GM23338 (cell line): ENCODE data around the gene GSTT4. TPM values are rescaled to one million over a fixed set of nuclear protein-coding genes. Genes with fewer than 3 reads are reported as not detected.

Experiments used
- ATAC-seq: fragments of 200-7000 bp; cut with Tn5 transposase; 3 replicates; pipeline ENCODE4 v1.9.1; 2020
- DNase-seq: peaks from one replicate; pipeline ENCODE4 v3.0.0-alpha.2; 2015; ENCODE audit warnings: low spot score
- H2AFZ ChIP-seq: fragments of 200-600 bp; sonication (generic); 2 replicates; pipeline ENCODE4 v1.8.0; 2016; ENCODE audit warnings: antibody characterized with exemption, mild to moderate bottlenecking, moderate library complexity
- H3F3A ChIP-seq: fragments of 200-600 bp; sonication (generic); replicated peaks from 2 replicates; pipeline ENCODE4 v1.8.0; 2017; ENCODE audit warnings: antibody characterized with exemption, mixed run types, low read depth
- H3K27ac ChIP-seq: fragments of 200-600 bp; sonication (generic); 2 replicates; pipeline ENCODE4 v1.6.1; 2016; ENCODE audit warnings: low read depth
- H3K27me3 ChIP-seq: fragments of 200-600 bp; sonication (generic); 2 replicates; pipeline ENCODE4 v1.8.0; 2016; ENCODE audit warnings: mild to moderate bottlenecking, mixed run types, moderate library complexity; ENCODE audit not compliant: insufficient read depth
- H3K36me3 ChIP-seq: fragments of 200-600 bp; sonication (generic); 2 replicates; pipeline ENCODE4 v1.8.0; 2016; ENCODE audit warnings: mild to moderate bottlenecking; ENCODE audit not compliant: insufficient read depth
- H3K4me1 ChIP-seq: fragments of 200-600 bp; sonication (generic); 2 replicates; pipeline ENCODE4 v1.8.0; 2016; ENCODE audit warnings: mild to moderate bottlenecking, moderate library complexity; ENCODE audit not compliant: insufficient read depth
- H3K4me2 ChIP-seq: fragments of 200-600 bp; sonication (generic); 2 replicates; pipeline ENCODE4 v1.7.1; 2017; ENCODE audit warnings: mixed run types
- H3K4me3 ChIP-seq: fragments of 200-600 bp; sonication (generic); 2 replicates; pipeline ENCODE4 v1.6.1; 2016; ENCODE audit warnings: mixed run types
- H3K79me2 ChIP-seq: fragments of 200-600 bp; sonication (generic); replicated peaks from 2 replicates; pipeline ENCODE4 v1.8.0; 2017; ENCODE audit warnings: mild to moderate bottlenecking; ENCODE audit not compliant: insufficient read depth
- H3K9me2 ChIP-seq: fragments of 200-600 bp; sonication (generic); 2 replicates; pipeline ENCODE4 v1.8.0; 2017; ENCODE audit not compliant: insufficient read depth
- H4K20me1 ChIP-seq: fragments of 200-600 bp; sonication (generic); replicated peaks from 2 replicates; pipeline ENCODE4 v1.8.0; 2017; ENCODE audit warnings: mild to moderate bottlenecking; ENCODE audit not compliant: insufficient read depth
- H3K27ac Mint-ChIP-seq: 2 replicates; pipeline ENCODE4 v1.8.0; 2020; ENCODE audit warnings: inconsistent platforms, mild to moderate bottlenecking, moderate library complexity, mixed read lengths
- H3K27me3 Mint-ChIP-seq: 3 replicates; pipeline ENCODE4 v1.8.0; 2022; ENCODE audit warnings: low read depth, mild to moderate bottlenecking, moderate library complexity, mixed read lengths, inconsistent platforms; ENCODE audit not compliant: insufficient read depth, poor library complexity
- H3K36me3 Mint-ChIP-seq: 3 replicates; pipeline ENCODE4 v1.8.0; 2021; ENCODE audit warnings: low read depth, mild to moderate bottlenecking, inconsistent platforms, moderate library complexity, mixed read lengths
- H3K4me1 Mint-ChIP-seq: 3 replicates; pipeline ENCODE4 v1.8.0; 2020; ENCODE audit warnings: mild to moderate bottlenecking, inconsistent platforms, mixed read lengths
- H3K4me3 Mint-ChIP-seq: 3 replicates; pipeline ENCODE4 v1.8.0; 2021; ENCODE audit warnings: moderate library complexity, mild to moderate bottlenecking, inconsistent platforms, mixed read lengths
- H3K9me3 Mint-ChIP-seq: 3 replicates; pipeline ENCODE4 v1.8.0; 2020; ENCODE audit warnings: moderate library complexity, mild to moderate bottlenecking, inconsistent platforms, mixed read lengths
- CREB1 ChIP-seq: fragments of 250-450 bp; sonication (Bioruptor Pico); IDR thresholded peaks from 2 replicates; pipeline ENCODE4 v1.5.0; 2020; ENCODE audit warnings: low read depth, mild to moderate bottlenecking, moderate library complexity
- EZH2phosphoT487 ChIP-seq: fragments of 200-600 bp; sonication (generic); IDR thresholded peaks from one replicate; pipeline ENCODE4 v1.8.1; 2018; ENCODE audit warnings: antibody characterized with exemption; ENCODE audit not compliant: unreplicated experiment
- NANOG ChIP-seq: IDR thresholded peaks from 2 replicates; pipeline ENCODE4 v1.6.1; 2016; ENCODE audit warnings: antibody characterized with exemption, borderline replicate concordance
- POLR2AphosphoS5 ChIP-seq: IDR thresholded peaks from 2 replicates; pipeline ENCODE4 v1.6.1; 2016; ENCODE audit warnings: antibody characterized with exemption, low read depth
- STAT1 ChIP-seq: IDR thresholded peaks from one replicate; pipeline ENCODE4 v1.6.1; 2016; ENCODE audit warnings: antibody characterized with exemption; ENCODE audit not compliant: unreplicated experiment
- ZNF114 ChIP-seq: fragments of 250-450 bp; sonication (Bioruptor Pico); IDR thresholded peaks from 2 replicates; pipeline ENCODE4 v1.5.0; 2020; ENCODE audit warnings: mild to moderate bottlenecking, moderate library complexity
- ZNF331 ChIP-seq: fragments of 250-450 bp; sonication (Bioruptor Pico); IDR thresholded peaks from 2 replicates; pipeline ENCODE4 v1.5.0; 2020; ENCODE audit warnings: low read depth, mild to moderate bottlenecking, moderate library complexity
- polyA plus RNA-seq: library from polyadenylated mRNA; unstranded; fragments of >200 nt; fragmentation: Nextera tagmentation; extraction: Ambion mirVana; gene quantifications from 2 replicates; pipeline ENCODE4 v1.2.1, GENCODE V29; 2016
- total RNA-seq: library from RNA; depleted of rRNA; stranded (reverse); fragments of >200 nt; shearing (Covaris generic); gene quantifications from 2 replicates; pipeline ENCODE4 v1.2.3, GENCODE V29; 2014
- TF ChIP-seq, protein P1 (sequence below): fragments of 250-450 bp; sonication (Bioruptor Pico); IDR thresholded peaks from 2 replicates; pipeline ENCODE4 v1.5.0; 2020; ENCODE audit warnings: mild to moderate bottlenecking, moderate library complexity
- TF ChIP-seq, protein P2 (sequence below), 2 experiments: fragments of 200-600 bp in 1 of 2; sonication (generic) in 1 of 2; conservative IDR thresholded peaks; 2 replicates each; pipeline versions ENCODE4 v1.5.1 to v1.6.1; 2016 to 2017; ENCODE audit warnings: antibody characterized with exemption in 2 of 2, low read depth in 2 of 2, mild to moderate bottlenecking in 2 of 2, moderate library complexity in 1 of 2

Gene GSTT4
- total and polyA plus RNA-seq, 2 experiments from 2014 or later: not detected

DNA sequence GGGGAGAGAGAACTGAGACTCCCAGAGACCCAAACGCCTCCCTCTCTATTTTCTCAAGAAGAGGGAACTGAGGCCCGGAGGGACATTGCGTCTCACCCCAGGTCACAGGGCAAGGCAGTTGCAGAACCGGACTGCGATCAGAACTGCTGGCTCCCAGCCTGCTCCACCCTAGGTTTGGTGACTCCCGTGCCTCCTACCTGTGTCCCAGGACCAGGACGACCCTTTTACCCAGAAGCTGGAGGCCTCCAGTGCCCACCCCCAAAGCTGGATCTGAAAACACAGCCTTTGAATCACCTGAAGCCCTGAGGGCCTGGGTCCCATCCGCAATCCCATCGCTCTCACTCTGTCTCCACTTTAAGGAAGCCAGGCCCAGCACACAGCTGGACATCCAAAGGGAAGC is 1.4 kb downstream of the GSTT4 start (continued):
- TF ChIP-seq, protein P1, sequence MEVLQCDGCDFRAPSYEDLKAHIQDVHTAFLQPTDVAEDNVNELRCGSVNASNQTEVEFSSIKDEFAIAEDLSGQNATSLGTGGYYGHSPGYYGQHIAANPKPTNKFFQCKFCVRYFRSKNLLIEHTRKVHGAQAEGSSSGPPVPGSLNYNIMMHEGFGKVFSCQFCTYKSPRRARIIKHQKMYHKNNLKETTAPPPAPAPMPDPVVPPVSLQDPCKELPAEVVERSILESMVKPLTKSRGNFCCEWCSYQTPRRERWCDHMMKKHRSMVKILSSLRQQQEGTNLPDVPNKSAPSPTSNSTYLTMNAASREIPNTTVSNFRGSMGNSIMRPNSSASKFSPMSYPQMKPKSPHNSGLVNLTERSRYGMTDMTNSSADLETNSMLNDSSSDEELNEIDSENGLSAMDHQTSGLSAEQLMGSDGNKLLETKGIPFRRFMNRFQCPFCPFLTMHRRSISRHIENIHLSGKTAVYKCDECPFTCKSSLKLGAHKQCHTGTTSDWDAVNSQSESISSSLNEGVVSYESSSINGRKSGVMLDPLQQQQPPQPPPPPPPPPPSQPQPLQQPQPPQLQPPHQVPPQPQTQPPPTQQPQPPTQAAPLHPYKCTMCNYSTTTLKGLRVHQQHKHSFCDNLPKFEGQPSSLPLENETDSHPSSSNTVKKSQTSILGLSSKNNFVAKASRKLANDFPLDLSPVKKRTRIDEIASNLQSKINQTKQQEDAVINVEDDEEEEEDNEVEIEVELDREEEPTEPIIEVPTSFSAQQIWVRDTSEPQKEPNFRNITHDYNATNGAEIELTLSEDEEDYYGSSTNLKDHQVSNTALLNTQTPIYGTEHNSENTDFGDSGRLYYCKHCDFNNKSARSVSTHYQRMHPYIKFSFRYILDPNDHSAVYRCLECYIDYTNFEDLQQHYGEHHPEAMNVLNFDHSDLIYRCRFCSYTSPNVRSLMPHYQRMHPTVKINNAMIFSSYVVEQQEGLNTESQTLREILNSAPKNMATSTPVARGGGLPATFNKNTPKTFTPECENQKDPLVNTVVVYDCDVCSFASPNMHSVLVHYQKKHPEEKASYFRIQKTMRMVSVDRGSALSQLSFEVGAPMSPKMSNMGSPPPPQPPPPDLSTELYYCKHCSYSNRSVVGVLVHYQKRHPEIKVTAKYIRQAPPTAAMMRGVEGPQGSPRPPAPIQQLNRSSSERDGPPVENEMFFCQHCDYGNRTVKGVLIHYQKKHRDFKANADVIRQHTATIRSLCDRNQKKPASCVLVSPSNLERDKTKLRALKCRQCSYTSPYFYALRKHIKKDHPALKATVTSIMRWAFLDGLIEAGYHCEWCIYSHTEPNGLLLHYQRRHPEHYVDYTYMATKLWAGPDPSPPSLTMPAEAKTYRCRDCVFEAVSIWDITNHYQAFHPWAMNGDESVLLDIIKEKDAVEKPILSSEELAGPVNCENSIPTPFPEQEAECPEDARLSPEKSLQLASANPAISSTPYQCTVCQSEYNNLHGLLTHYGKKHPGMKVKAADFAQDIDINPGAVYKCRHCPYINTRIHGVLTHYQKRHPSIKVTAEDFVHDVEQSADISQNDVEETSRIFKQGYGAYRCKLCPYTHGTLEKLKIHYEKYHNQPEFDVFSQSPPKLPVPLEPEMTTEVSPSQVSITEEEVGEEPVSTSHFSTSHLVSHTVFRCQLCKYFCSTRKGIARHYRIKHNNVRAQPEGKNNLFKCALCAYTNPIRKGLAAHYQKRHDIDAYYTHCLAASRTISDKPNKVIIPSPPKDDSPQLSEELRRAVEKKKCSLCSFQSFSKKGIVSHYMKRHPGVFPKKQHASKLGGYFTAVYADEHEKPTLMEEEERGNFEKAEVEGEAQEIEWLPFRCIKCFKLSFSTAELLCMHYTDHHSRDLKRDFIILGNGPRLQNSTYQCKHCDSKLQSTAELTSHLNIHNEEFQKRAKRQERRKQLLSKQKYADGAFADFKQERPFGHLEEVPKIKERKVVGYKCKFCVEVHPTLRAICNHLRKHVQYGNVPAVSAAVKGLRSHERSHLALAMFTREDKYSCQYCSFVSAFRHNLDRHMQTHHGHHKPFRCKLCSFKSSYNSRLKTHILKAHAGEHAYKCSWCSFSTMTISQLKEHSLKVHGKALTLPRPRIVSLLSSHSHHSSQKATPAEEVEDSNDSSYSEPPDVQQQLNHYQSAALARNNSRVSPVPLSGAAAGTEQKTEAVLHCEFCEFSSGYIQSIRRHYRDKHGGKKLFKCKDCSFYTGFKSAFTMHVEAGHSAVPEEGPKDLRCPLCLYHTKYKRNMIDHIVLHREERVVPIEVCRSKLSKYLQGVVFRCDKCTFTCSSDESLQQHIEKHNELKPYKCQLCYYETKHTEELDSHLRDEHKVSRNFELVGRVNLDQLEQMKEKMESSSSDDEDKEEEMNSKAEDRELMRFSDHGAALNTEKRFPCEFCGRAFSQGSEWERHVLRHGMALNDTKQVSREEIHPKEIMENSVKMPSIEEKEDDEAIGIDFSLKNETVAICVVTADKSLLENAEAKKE (CRISPR knock-in tag): no peak
- no peak for TF ChIP-seq ZNF114 (CRISPR knock-in tag)
- no peak for TF ChIP-seq ZNF331 (CRISPR knock-in tag)
- no peak for TF ChIP-seq CREB1
- TF ChIP-seq EZH2phosphoT487: no peak
- TF ChIP-seq STAT1: no peak

DNA sequence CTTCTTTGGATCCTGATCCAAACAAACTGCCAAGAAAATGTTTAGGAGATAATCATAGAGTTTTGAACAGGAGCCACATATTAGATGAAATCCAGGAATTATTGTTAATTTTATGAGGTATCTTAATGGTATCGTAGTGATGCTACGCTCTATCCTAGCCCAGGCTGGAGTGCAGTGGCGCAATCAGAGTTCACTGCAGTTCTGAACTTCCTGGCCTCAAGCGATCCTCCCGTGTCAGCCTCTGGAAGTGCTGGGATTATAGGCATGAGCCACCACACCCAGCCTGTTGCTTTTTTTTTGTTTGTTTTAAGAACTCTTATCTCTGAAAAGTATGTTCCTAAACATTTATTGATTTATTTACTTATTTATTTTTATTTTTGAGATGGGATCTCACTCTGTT is 2.4 kb downstream of the GSTT4 start:
- no peaks in the 10 kb centered on the region for H3K27me3 ChIP-seq
- no peak overlapping the region for H3K27ac Mint-ChIP-seq
- no peaks in the 10 kb centered on the region; the same call in 1 of the 2 replicates for H3K9me2 ChIP-seq
- no peak overlapping the region for H2AFZ ChIP-seq
- H3K27me3 Mint-ChIP-seq: peaks cover 22% of the 10 kb centered on the region
- no peak overlapping the region for H3K4me3 Mint-ChIP-seq
- no peaks in the 10 kb centered on the region for H3K36me3 ChIP-seq
- H3K4me3 ChIP-seq: no peak overlapping the region
- H3K79me2 ChIP-seq: no peaks in the 10 kb centered on the region
- no peak overlapping the region for H3K4me2 ChIP-seq
- H4K20me1 ChIP-seq: no peaks in the 10 kb centered on the region
- H3F3A ChIP-seq: 0 out of 2 replicates have a peak, but pooled peaks cover 4% of the 10 kb centered on the region
- H3K4me1 ChIP-seq: peaks cover 8% of the 10 kb centered on the region; the same call in 1 of the 2 replicates
- DNase-seq: no peak
- no peaks in the 10 kb centered on the region for H3K36me3 Mint-ChIP-seq
- no peak overlapping the region for H3K27ac ChIP-seq
- ATAC-seq: no peak
- H3K4me1 Mint-ChIP-seq: peaks cover 7% of the 10 kb centered on the region
- no peaks in the 10 kb centered on the region; the same call in 2 of the 3 replicates for H3K9me3 Mint-ChIP-seq
- no peak for TF ChIP-seq CREB1
- TF ChIP-seq, protein P1 (CRISPR knock-in tag): no peak
- TF ChIP-seq, protein P2, sequence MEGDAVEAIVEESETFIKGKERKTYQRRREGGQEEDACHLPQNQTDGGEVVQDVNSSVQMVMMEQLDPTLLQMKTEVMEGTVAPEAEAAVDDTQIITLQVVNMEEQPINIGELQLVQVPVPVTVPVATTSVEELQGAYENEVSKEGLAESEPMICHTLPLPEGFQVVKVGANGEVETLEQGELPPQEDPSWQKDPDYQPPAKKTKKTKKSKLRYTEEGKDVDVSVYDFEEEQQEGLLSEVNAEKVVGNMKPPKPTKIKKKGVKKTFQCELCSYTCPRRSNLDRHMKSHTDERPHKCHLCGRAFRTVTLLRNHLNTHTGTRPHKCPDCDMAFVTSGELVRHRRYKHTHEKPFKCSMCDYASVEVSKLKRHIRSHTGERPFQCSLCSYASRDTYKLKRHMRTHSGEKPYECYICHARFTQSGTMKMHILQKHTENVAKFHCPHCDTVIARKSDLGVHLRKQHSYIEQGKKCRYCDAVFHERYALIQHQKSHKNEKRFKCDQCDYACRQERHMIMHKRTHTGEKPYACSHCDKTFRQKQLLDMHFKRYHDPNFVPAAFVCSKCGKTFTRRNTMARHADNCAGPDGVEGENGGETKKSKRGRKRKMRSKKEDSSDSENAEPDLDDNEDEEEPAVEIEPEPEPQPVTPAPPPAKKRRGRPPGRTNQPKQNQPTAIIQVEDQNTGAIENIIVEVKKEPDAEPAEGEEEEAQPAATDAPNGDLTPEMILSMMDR (conservative IDR thresholded peaks at IDR 0.05; ENCODE audit: low read depth in 2 of 2): no peak
- no peak for TF ChIP-seq POLR2AphosphoS5
- TF ChIP-seq NANOG: no peak
- no peak for TF ChIP-seq STAT1
